A549 (cell line): ENCODE measurements around the gene ZNF438. TPM values are rescaled to one million over a fixed set of nuclear protein-coding genes. Genes with fewer than 3 reads are reported as not detected.

Experiments used
- ATAC-seq, 2 experiments: fragments of 200-7000 bp in 1 of 2; fragments of >200 bp in 1 of 2; cut with Nextera tagmentation in 1 of 2; cut with Tn5 transposase in 1 of 2; 3 replicates each; pipeline versions ENCODE4 v1.8.0 to v1.9.1; 2018 to 2020; ENCODE audit warnings: mild to moderate bottlenecking in 1 of 2, moderate library complexity in 1 of 2
- CTCF ChIA-PET: fragments of 300-600 bp; sonication (Branson Sonifier 250); formaldehyde crosslinking; extraction: SDS; loops from one replicate; lab custom pipeline; 2021; ENCODE audit warnings: antibody characterized with exemption, inconsistent platforms; lab: Yijun Ruan, JAX
- POLR2A ChIA-PET: fragments of 350-600 bp; formaldehyde crosslinking; extraction: SDS; loops from one replicate; lab custom pipeline; 2021; ENCODE audit warnings: antibody characterized with exemption, inconsistent platforms; lab: Yijun Ruan, JAX
- DNase-seq, 2 experiments: peaks; one replicate each; pipeline versions ENCODE4 v3.0.0 to v3.0.0-alpha.2; 2011 to 2016; ENCODE audit warnings: low read depth in 1 of 2, low spot score in 1 of 2
- FAIRE-seq: peaks from 2 replicates; lab custom pipeline; 2011; peaks lifted over from hg19 to GRCh38; lab: Jason Lieb, UNC
- H3K27ac ChIP-seq, 2 experiments: fragments of >200 bp; sonication (Bioruptor Twin); formaldehyde crosslinking; 3 replicates each; pipeline ENCODE4 v1.5.1; 2016 to 2017
- H3K4me1 ChIP-seq: fragments of >200 bp; sonication (Bioruptor Twin); formaldehyde crosslinking; 3 replicates; pipeline ENCODE4 v1.6.1; 2016
- H3K4me2 ChIP-seq: fragments of >200 bp; sonication (Bioruptor Twin); formaldehyde crosslinking; 3 replicates; pipeline ENCODE4 v1.6.1; 2016
- H3K4me3 ChIP-seq: fragments of >200 bp; sonication (Bioruptor Twin); formaldehyde crosslinking; 3 replicates; pipeline ENCODE4 v1.5.1; 2016
- H3K9me3 ChIP-seq: fragments of >200 bp; sonication (Bioruptor Twin); formaldehyde crosslinking; 3 replicates; pipeline ENCODE4 v1.6.1; 2016
- ATOH8 ChIP-seq: fragments of 250-450 bp; sonication (Bioruptor Pico); IDR thresholded peaks from 2 replicates; pipeline ENCODE4 v1.5.0; 2020; ENCODE audit warnings: low read depth, mild to moderate bottlenecking, moderate library complexity
- BCL3 ChIP-seq: fragments of >200 bp; sonication (Bioruptor Twin); formaldehyde crosslinking; IDR thresholded peaks from 3 replicates; pipeline ENCODE4 v1.6.1; 2016
- CHD4 ChIP-seq: fragments of 200-600 bp; sonication (generic); IDR thresholded peaks from 2 replicates; pipeline ENCODE4 v1.6.1; 2016; ENCODE audit warnings: antibody characterized with exemption, mild to moderate bottlenecking, borderline replicate concordance
- CTCF ChIP-seq: fragments of >200 bp; sonication (Bioruptor Twin); formaldehyde crosslinking; IDR thresholded peaks from 3 replicates; pipeline ENCODE4 v1.5.1; 2016
- EHMT2 ChIP-seq: fragments of 200-600 bp; sonication (generic); IDR thresholded peaks from 2 replicates; pipeline ENCODE4 v1.6.1; 2016; ENCODE audit warnings: antibody characterized with exemption, low read depth, mild to moderate bottlenecking, moderate library complexity
- FOSB ChIP-seq: fragments of 250-450 bp; sonication (Bioruptor Pico); IDR thresholded peaks from 2 replicates; pipeline ENCODE4 v1.5.0; 2020; ENCODE audit warnings: mild to moderate bottlenecking, moderate library complexity
- FOSL2 ChIP-seq, 2 experiments: fragments of 450-650 bp in 1 of 2; fragments of >200 bp in 1 of 2; sonication (Bioruptor Twin) in 1 of 2; formaldehyde crosslinking; IDR thresholded peaks; 2 replicates each; pipeline versions ENCODE4 v1.5.0 to v1.6.1; 2016 to 2020; ENCODE audit warnings: mild to moderate bottlenecking in 1 of 2, moderate library complexity in 1 of 2
- HDAC2 ChIP-seq: fragments of 200-600 bp; sonication (generic); IDR thresholded peaks from 2 replicates; pipeline ENCODE4 v1.6.1; 2016
- HEYL ChIP-seq: fragments of 250-450 bp; sonication (Bioruptor Pico); IDR thresholded peaks from 2 replicates; pipeline ENCODE4 v1.8.0; 2021; ENCODE audit warnings: mild to moderate bottlenecking, moderate library complexity
- HOXB13 ChIP-seq: fragments of 250-450 bp; sonication (Bioruptor Pico); IDR thresholded peaks from 2 replicates; pipeline ENCODE4 v1.5.0; 2020; ENCODE audit warnings: low read depth, mild to moderate bottlenecking, moderate library complexity
- HOXB5 ChIP-seq: fragments of 250-450 bp; sonication (Bioruptor Pico); IDR thresholded peaks from 2 replicates; pipeline ENCODE4 v1.5.0; 2020; ENCODE audit warnings: mild to moderate bottlenecking, moderate library complexity
- JUN ChIP-seq, 2 experiments: fragments of >200 bp; sonication (Bioruptor Twin); formaldehyde crosslinking; IDR thresholded peaks; 2 replicates in 1 of 2; 3 replicates in 1 of 2; pipeline ENCODE4 v1.6.1; 2016 to 2017
- JUNB ChIP-seq: fragments of >200 bp; sonication (Bioruptor Twin); formaldehyde crosslinking; IDR thresholded peaks from 2 replicates; pipeline ENCODE4 v1.6.1; 2016
- MAZ ChIP-seq: fragments of 150-350 bp; IDR thresholded peaks from 2 replicates; pipeline ENCODE4 v1.6.1; 2014; ENCODE audit warnings: antibody characterized with exemption, low read depth, low read length, borderline replicate concordance
- NR3C1 ChIP-seq: fragments of >200 bp; sonication (Bioruptor Twin); formaldehyde crosslinking; IDR thresholded peaks from 3 replicates; pipeline ENCODE4 v1.6.1; 2017
- PHF8 ChIP-seq: fragments of 200-600 bp; sonication (generic); IDR thresholded peaks from 2 replicates; pipeline ENCODE4 v1.6.1; 2016; ENCODE audit warnings: low read depth, mild to moderate bottlenecking, antibody characterized with exemption, moderate library complexity, borderline replicate concordance
- RFX5 ChIP-seq: fragments of 450-650 bp; IDR thresholded peaks from 2 replicates; pipeline ENCODE4 v1.7.1; 2014; ENCODE audit warnings: antibody characterized with exemption, mild to moderate bottlenecking, moderate library complexity
- SMC3 ChIP-seq: fragments of >200 bp; sonication (Bioruptor Twin); formaldehyde crosslinking; IDR thresholded peaks from 3 replicates; pipeline ENCODE4 v1.6.1; 2018; ENCODE audit warnings: inconsistent platforms
- SREBF2 ChIP-seq: fragments of 450-650 bp; IDR thresholded peaks from 2 replicates; pipeline ENCODE4 v1.6.1; 2014; ENCODE audit warnings: mild to moderate bottlenecking, moderate library complexity
- ZFP36 ChIP-seq: fragments of 450-650 bp; IDR thresholded peaks from 2 replicates; pipeline ENCODE4 v1.6.1; 2014; ENCODE audit warnings: borderline replicate concordance; ENCODE audit not compliant: partially characterized antibody
- ZNF302 ChIP-seq: fragments of 250-450 bp; sonication (Bioruptor Pico); IDR thresholded peaks from 2 replicates; pipeline ENCODE4 v1.9.0; 2021; ENCODE audit warnings: inconsistent platforms, mild to moderate bottlenecking, moderate library complexity
- ZSCAN20 ChIP-seq: fragments of 250-450 bp; sonication (Bioruptor Pico); IDR thresholded peaks from 2 replicates; pipeline ENCODE4 v1.8.0; 2022; ENCODE audit warnings: mild to moderate bottlenecking, moderate library complexity
- WGBS: methylation state at CpG from one replicate; pipeline ENCODE4 v1.1.6; 2017; ENCODE audit errors: missing lambda C conversion rate; 5-methylcytosine and 5-hydroxymethylcytosine counted together
- polyA plus RNA-seq, 4 experiments: library from polyadenylated mRNA; depleted of rRNA in 3 of 4; stranded (reverse); fragments of >200 nt; fragmentation: RNase III in 1 of 4; extraction: RNeasy Plus Mini Kit Qiagen cat#74134 plus additional on column Dnase treatment in 1 of 4; gene quantifications; 2 replicates in 3 of 4; 3 replicates in 1 of 4; pipeline ENCODE4 v1.2.3, GENCODE V29; 2011 to 2017
- TF ChIP-seq, protein P1 (sequence below): fragments of 150-350 bp; IDR thresholded peaks from 2 replicates; pipeline ENCODE4 v1.6.1; 2014; ENCODE audit warnings: low read depth, mild to moderate bottlenecking, low read length

ZNF438 gene
- polyA plus RNA-seq, 2 of the 4 experiments (the other 2 are of a cell fraction), result 2.2 to 4.5 TPM

DNA sequence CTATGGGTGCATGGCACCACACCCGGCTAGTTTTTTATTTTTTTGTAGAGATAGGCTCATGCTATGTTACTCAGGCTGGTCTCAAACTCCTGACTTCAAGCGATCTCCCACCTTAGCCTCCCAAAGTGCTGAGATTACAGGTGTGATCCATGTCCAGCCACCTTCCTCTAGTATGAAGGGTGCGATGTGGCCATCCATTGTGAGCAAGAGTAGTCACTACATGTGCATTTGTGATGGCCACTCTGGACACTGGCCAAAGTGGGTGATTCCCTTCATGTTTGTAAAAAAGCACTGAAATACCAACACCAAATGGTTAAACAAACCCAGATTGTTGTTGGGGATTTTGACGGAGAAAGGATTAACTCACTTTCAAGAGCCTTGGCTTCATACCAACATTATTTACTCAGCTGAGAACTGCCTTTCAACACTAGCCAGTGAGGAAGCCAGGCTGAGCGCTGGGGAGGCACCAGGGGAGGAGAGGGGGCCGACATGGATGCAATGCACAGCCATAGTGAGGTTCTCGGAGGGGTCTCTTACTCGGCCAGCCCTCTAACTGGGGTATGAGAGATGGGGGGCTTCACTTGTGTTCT lies 204.0 kb downstream of the ZNF438 start:
- FAIRE-seq (no peak), ATAC-seq (no peak)
- Histone ChIP-seq H3K4me3 (no peak overlapping the region), H3K4me2 (no peak overlapping the region), H3K9me3 (no peaks in the 10 kb centered on the region)
- CTCF ChIA-PET, result no interaction called here
- no peak for TF ChIP-seq BCL3
- TF ChIP-seq, protein P1, sequence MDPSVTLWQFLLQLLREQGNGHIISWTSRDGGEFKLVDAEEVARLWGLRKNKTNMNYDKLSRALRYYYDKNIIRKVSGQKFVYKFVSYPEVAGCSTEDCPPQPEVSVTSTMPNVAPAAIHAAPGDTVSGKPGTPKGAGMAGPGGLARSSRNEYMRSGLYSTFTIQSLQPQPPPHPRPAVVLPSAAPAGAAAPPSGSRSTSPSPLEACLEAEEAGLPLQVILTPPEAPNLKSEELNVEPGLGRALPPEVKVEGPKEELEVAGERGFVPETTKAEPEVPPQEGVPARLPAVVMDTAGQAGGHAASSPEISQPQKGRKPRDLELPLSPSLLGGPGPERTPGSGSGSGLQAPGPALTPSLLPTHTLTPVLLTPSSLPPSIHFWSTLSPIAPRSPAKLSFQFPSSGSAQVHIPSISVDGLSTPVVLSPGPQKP, result no peak
- TF ChIP-seq CTCF, result no peak
- no peak for TF ChIP-seq SREBF2
- no peak for TF ChIP-seq ZSCAN20 (CRISPR knock-in tag)
- TF ChIP-seq ZFP36, result no peak
- no peak for TF ChIP-seq FOSL2 (IDR thresholded peaks at IDR 0.05)
- no peak for TF ChIP-seq FOSL2 (CRISPR knock-in tag; IDR thresholded peaks at IDR 0.05)
- no peak for TF ChIP-seq PHF8
- TF ChIP-seq RFX5, result no peak
- no peak for TF ChIP-seq ZNF302 (CRISPR knock-in tag)
- TF ChIP-seq HOXB13 (CRISPR knock-in tag), result no peak
- no peak for TF ChIP-seq NR3C1
- TF ChIP-seq CHD4, result no peak
- TF ChIP-seq ATOH8 (CRISPR knock-in tag), result no peak
- no peak for TF ChIP-seq HEYL (CRISPR knock-in tag)
- no peak for TF ChIP-seq EHMT2
- TF ChIP-seq HOXB5 (CRISPR knock-in tag), result no peak
- no peak for TF ChIP-seq HDAC2
- TF ChIP-seq, all 56 proteins: peak for 0
- H3K27ac ChIP-seq, result no peak overlapping the region
- POLR2A ChIA-PET, result no interaction called here
- H3K4me1 ChIP-seq, result no peaks in the 10 kb centered on the region
- WGBS, result 36% methylated on average over 8 of the region's 8 CpGs
- DNase-seq, result no peak

- Histone ChIP-seq H3K4me1 (no peaks in the 10 kb centered on the region), H3K9me3 (no peaks in the 10 kb centered on the region), H3K27ac (no peak overlapping the region), H3K4me3 (no peak overlapping the region), H3K4me2 (no peak overlapping the region)
- TF ChIP-seq SMC3 (no peak), JUNB (no peak), ATOH8 (CRISPR knock-in tag) (no peak), MAZ (no peak), FOSB (no peak), JUN (IDR thresholded peaks at IDR 0.05) (no peak)
- CTCF ChIA-PET, result no interaction called here
- POLR2A ChIA-PET, result no interaction called here
- DNase-seq (no peak), FAIRE-seq (no peak), ATAC-seq (no peak)
- 76% methylated on average over 3 of the region's 4 CpGs for WGBS
Observed at GRCh38 chr10:30826679-30827078, 205.0 kb downstream of the ZNF438 start.
